MM.1S (cell line): Measurements from ENCODE around the gene POLA2.

Experiments
- DNase-seq: peaks from one replicate; pipeline ENCODE4 v3.0.0-alpha.2; 2015
- H2AFZ ChIP-seq: fragments of 300-600 bp; sonication (generic); 2 replicates; pipeline ENCODE4 v1.6.0; 2016; ENCODE audit warnings: antibody characterized with exemption, low read length
- H3F3A ChIP-seq: fragments of 300-600 bp; sonication (generic); 2 replicates; pipeline ENCODE4 v1.6.1; 2016; ENCODE audit warnings: mild to moderate bottlenecking, antibody characterized with exemption, low read length, moderate library complexity, mixed read lengths; ENCODE audit not compliant: insufficient read depth
- H3K27ac ChIP-seq: fragments of 300-600 bp; sonication (generic); 2 replicates; pipeline ENCODE4 v1.5.1; 2016; ENCODE audit warnings: mild to moderate bottlenecking, low read length
- H3K27me3 ChIP-seq: fragments of 300-600 bp; sonication (generic); replicated peaks from 2 replicates; pipeline ENCODE4 v1.6.0; 2016; ENCODE audit warnings: low read length; ENCODE audit not compliant: insufficient read depth
- H3K36me3 ChIP-seq: fragments of 300-600 bp; sonication (generic); replicated peaks from 2 replicates; pipeline ENCODE4 v1.6.1; 2016; ENCODE audit warnings: mild to moderate bottlenecking, low read length, mixed read lengths; ENCODE audit not compliant: insufficient read depth
- H3K4me1 ChIP-seq: fragments of 300-600 bp; sonication (generic); 2 replicates; pipeline ENCODE4 v1.6.1; 2016; ENCODE audit warnings: low read length, mixed read lengths
- H3K4me2 ChIP-seq: fragments of 300-600 bp; sonication (generic); 2 replicates; pipeline ENCODE4 v1.6.0; 2016; ENCODE audit warnings: low read depth, low read length
- H3K4me3 ChIP-seq: fragments of 300-600 bp; sonication (generic); 2 replicates; pipeline ENCODE4 v1.5.1; 2016; ENCODE audit warnings: low read length, mixed read lengths
- H3K79me2 ChIP-seq: fragments of 300-600 bp; sonication (generic); 2 replicates; pipeline ENCODE4 v1.6.1; 2016; ENCODE audit warnings: mixed run types, low read length, mixed read lengths
- H3K9ac ChIP-seq: fragments of 300-600 bp; sonication (generic); 2 replicates; pipeline ENCODE4 v1.6.1; 2016; ENCODE audit warnings: low read length, mixed read lengths
- H3K9me2 ChIP-seq: fragments of 300-600 bp; sonication (generic); replicated peaks from 2 replicates; pipeline ENCODE4 v1.6.1; 2016; ENCODE audit warnings: mild to moderate bottlenecking, low read length, mixed read lengths; ENCODE audit not compliant: insufficient read depth
- H3K9me3 ChIP-seq: fragments of 300-600 bp; sonication (generic); replicated peaks from 2 replicates; pipeline ENCODE4 v1.6.1; 2016; ENCODE audit warnings: mild to moderate bottlenecking, low read length, mixed read lengths; ENCODE audit not compliant: insufficient read depth
- H4K20me1 ChIP-seq: fragments of 300-600 bp; sonication (generic); 2 replicates; pipeline ENCODE4 v1.6.1; 2016; ENCODE audit warnings: mild to moderate bottlenecking, low read length, moderate library complexity, mixed read lengths; ENCODE audit not compliant: insufficient read depth
- CTCF ChIP-seq: fragments of 300-600 bp; sonication (generic); IDR thresholded peaks from 2 replicates; pipeline ENCODE4 v1.5.1; 2016; ENCODE audit warnings: antibody characterized with exemption, low read length, mixed read lengths
- EZH2 ChIP-seq: fragments of 300-600 bp; sonication (generic); optimal IDR thresholded peaks from 2 replicates; pipeline ENCODE3; 2017; ENCODE audit warnings: low read depth, mild to moderate bottlenecking, antibody characterized with exemption, low read length, mixed read lengths
- EZH2phosphoT487 ChIP-seq: fragments of 300-600 bp; sonication (generic); IDR thresholded peaks from 2 replicates; pipeline ENCODE4 v1.6.1; 2018; ENCODE audit warnings: antibody characterized with exemption, low read length

Gene POLA2

DNA sequence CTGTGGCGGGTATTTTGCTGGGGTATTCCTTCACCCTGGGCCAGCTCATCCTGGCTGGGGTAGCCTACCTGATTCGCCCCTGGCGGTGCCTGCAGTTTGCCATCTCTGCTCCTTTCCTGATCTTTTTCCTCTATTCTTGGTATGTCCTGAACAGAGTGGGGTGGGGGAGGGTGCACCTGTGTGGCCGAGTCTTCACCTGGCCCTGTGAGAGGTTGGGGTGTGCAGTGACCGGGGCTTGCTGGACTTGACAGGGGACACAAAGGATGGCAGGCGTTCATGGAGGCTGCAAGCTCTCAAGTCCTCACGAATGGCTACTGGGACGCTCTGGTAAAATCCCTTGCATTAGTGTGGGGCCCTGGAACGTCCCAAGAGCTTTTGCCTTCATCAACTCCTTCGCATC lies 40.7 kb upstream of the POLA2 start:
- Histone ChIP-seq H3K36me3 (no peaks in the 10 kb centered on the region), H3K27ac (no peak overlapping the region), H3K4me2 (no peak overlapping the region), H3K4me3 (no peak overlapping the region), H4K20me1 (no peaks in the 10 kb centered on the region), H3K27me3 (peaks cover 7% of the 10 kb centered on the region; the same call in 1 of the 2 replicates), H3K79me2 (no peaks in the 10 kb centered on the region), H2AFZ (no peak overlapping the region), H3K9ac (no peak overlapping the region), H3K9me3 (no peaks in the 10 kb centered on the region), H3F3A (no peaks in the 10 kb centered on the region), H3K4me1 (no peaks in the 10 kb centered on the region), H3K9me2 (no peaks in the 10 kb centered on the region)
- DNase-seq: no peak
- no peak for TF ChIP-seq EZH2phosphoT487
- no peak for TF ChIP-seq CTCF
- no peak for TF ChIP-seq EZH2

DNA sequence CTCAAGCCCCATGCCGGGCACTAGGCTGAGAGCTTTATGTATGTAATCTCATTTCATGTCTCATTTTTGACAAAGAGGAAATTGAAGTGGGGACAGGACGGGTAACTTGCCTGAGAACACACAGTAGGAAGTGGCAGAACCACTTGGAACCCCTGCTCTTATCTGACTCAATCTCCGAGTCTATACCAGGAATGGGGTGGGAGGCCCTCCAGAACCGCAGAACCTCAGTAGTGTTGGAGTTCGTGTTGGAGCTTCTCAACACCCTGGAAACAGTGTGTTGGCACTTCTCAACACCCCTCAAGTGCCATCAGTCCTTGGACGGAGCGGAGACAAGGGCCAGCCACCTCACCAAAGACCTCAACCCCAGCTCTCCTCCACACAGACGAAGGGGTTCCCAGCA lies 38.8 kb upstream of the POLA2 start:
- H3K4me1 ChIP-seq: no peaks in the 10 kb centered on the region
- H3K4me3 ChIP-seq: no peak overlapping the region
- DNase-seq: no peak
- H3K27me3 ChIP-seq: peaks cover 18% of the 10 kb centered on the region
- no peaks in the 10 kb centered on the region for H3F3A ChIP-seq
- H3K4me2 ChIP-seq: no peak overlapping the region
- H3K27ac ChIP-seq: no peak overlapping the region
- no peaks in the 10 kb centered on the region for H3K9me2 ChIP-seq
- H3K9ac ChIP-seq: no peak overlapping the region
- H2AFZ ChIP-seq: no peak overlapping the region
- H3K9me3 ChIP-seq: no peaks in the 10 kb centered on the region
- no peak for TF ChIP-seq EZH2phosphoT487
- no peak for TF ChIP-seq CTCF
- TF ChIP-seq EZH2: no peak
- no peaks in the 10 kb centered on the region for H4K20me1 ChIP-seq
- H3K36me3 ChIP-seq: no peaks in the 10 kb centered on the region
- no peaks in the 10 kb centered on the region for H3K79me2 ChIP-seq

- Histone ChIP-seq H3K4me3 (no peak overlapping the region), H3K36me3 (no peaks in the 10 kb centered on the region), H3K4me2 (no peak overlapping the region), H3F3A (no peaks in the 10 kb centered on the region), H3K9ac (no peak overlapping the region), H3K79me2 (no peaks in the 10 kb centered on the region), H3K27me3 (peaks cover 16% of the 10 kb centered on the region), H4K20me1 (no peaks in the 10 kb centered on the region), H3K27ac (no peak overlapping the region), H3K9me3 (no peaks in the 10 kb centered on the region), H3K9me2 (no peaks in the 10 kb centered on the region), H3K4me1 (no peaks in the 10 kb centered on the region), H2AFZ (no peak overlapping the region; the same call in 1 of the 2 replicates)
- TF ChIP-seq EZH2phosphoT487 (no peak), EZH2 (no peak), CTCF (no peak)
- no peak for DNase-seq
Observed at GRCh38 chr11:65224930-65225278, 36.9 kb upstream of the POLA2 start.
